Neural cell (in vitro differentiated cells): ENCODE measurements around the gene CPNE6. TPM values are rescaled to one million over a fixed set of nuclear protein-coding genes. Genes with fewer than 3 reads are reported as not detected.

ENCODE experiments used
- H2AFZ ChIP-seq: fragments of 200-600, 300-800 bp; sonication (generic), shearing (Covaris generic); 2 replicates; pipeline ENCODE4 v1.6.0; 2014; ENCODE audit warnings: low read depth, mild to moderate bottlenecking, antibody characterized with exemption, low read length, moderate library complexity
- H3F3A ChIP-seq: fragments of 200-600 bp; shearing (Covaris generic); 2 replicates; pipeline ENCODE4 v1.6.1; 2016; ENCODE audit warnings: mild to moderate bottlenecking, moderate library complexity, mixed read lengths, antibody characterized with exemption, low read length; ENCODE audit not compliant: insufficient read depth, poor library complexity, severe bottlenecking
- H3K27ac ChIP-seq: fragments of 200-600, 300-800 bp; sonication (generic), shearing (Covaris generic); 2 replicates; pipeline ENCODE4 v1.5.1; 2014; ENCODE audit warnings: mild to moderate bottlenecking, low read length, moderate library complexity
- H3K27me3 ChIP-seq: fragments of 300-800, 200-600 bp; sonication (generic), shearing (Covaris generic); 2 replicates; pipeline ENCODE4 v1.6.0; 2014; ENCODE audit warnings: mild to moderate bottlenecking, low read depth, low read length, moderate library complexity; ENCODE audit not compliant: insufficient read depth
- H3K36me3 ChIP-seq: fragments of 300-800, 200-600 bp; sonication (generic), shearing (Covaris generic); 2 replicates; pipeline ENCODE4 v1.5.1; 2014; ENCODE audit warnings: mild to moderate bottlenecking, antibody characterized with exemption, low read length, moderate library complexity; ENCODE audit not compliant: insufficient read depth
- H3K4me2 ChIP-seq: fragments of 300-800, 200-600 bp; sonication (generic), shearing (Covaris generic); 2 replicates; pipeline ENCODE4 v1.6.0; 2014; ENCODE audit warnings: mild to moderate bottlenecking, low read length
- H3K4me3 ChIP-seq: fragments of 300-800, 200-600 bp; sonication (generic), shearing (Covaris generic); 2 replicates; pipeline ENCODE4 v1.5.1; 2014; ENCODE audit warnings: mild to moderate bottlenecking, low read length, moderate library complexity
- H3K79me2 ChIP-seq: fragments of 200-600 bp; shearing (Covaris generic); replicated peaks from 2 replicates; pipeline ENCODE4 v1.6.0; 2014; ENCODE audit warnings: mild to moderate bottlenecking, low read length, moderate library complexity; ENCODE audit not compliant: insufficient read depth
- H3K9ac ChIP-seq: fragments of 300-800, 200-600 bp; sonication (generic), shearing (Covaris generic); 2 replicates; pipeline ENCODE4 v1.6.1; 2016; ENCODE audit warnings: mild to moderate bottlenecking, low read length, mixed read lengths
- H3K9me2 ChIP-seq: fragments of 200-600 bp; shearing (Covaris generic); 2 replicates; pipeline ENCODE4 v1.6.1; 2016; ENCODE audit warnings: mild to moderate bottlenecking, low read length, mixed read lengths; ENCODE audit not compliant: insufficient read depth
- H3K9me3 ChIP-seq: fragments of 200-600, 300-800 bp; sonication (generic), shearing (Covaris generic); 2 replicates; pipeline ENCODE4 v1.6.1; 2016; ENCODE audit warnings: mild to moderate bottlenecking, mixed run types, low read length, moderate library complexity, mixed read lengths
- H4K20me1 ChIP-seq: fragments of 200-600 bp; shearing (Covaris generic); 2 replicates; pipeline ENCODE4 v1.6.1; 2016; ENCODE audit warnings: mild to moderate bottlenecking, mixed run types; ENCODE audit not compliant: insufficient read depth
- CTCF ChIP-seq: fragments of 450-650 bp; IDR thresholded peaks from 2 replicates; pipeline ENCODE4 v1.5.1; 2014; ENCODE audit warnings: antibody characterized with exemption, mild to moderate bottlenecking, moderate library complexity; ENCODE audit not compliant: poor library complexity, severe bottlenecking
- EP300 ChIP-seq: fragments of 450-650 bp; conservative IDR thresholded peaks from 2 replicates; pipeline ENCODE4 v1.6.1; 2014; ENCODE audit warnings: antibody characterized with exemption, mild to moderate bottlenecking, moderate library complexity; ENCODE audit not compliant: poor library complexity, severe bottlenecking
- EZH2 ChIP-seq: fragments of 200-600, 300-800 bp; shearing (Covaris generic), sonication (generic); IDR thresholded peaks from 2 replicates; pipeline ENCODE4 v1.6.1; 2014; ENCODE audit warnings: antibody characterized with exemption, low read length, borderline replicate concordance, mild to moderate bottlenecking; ENCODE audit not compliant: insufficient read depth, poor library complexity, severe bottlenecking
- MXI1 ChIP-seq: fragments of 450-650 bp; conservative IDR thresholded peaks from 2 replicates; pipeline ENCODE4 v1.6.1; 2014; ENCODE audit warnings: antibody characterized with exemption, mild to moderate bottlenecking; ENCODE audit not compliant: poor library complexity, severe bottlenecking
- POLR2AphosphoS5 ChIP-seq: IDR thresholded peaks from 2 replicates; pipeline ENCODE4 v1.6.1; 2012
- RAD21 ChIP-seq: fragments of 450-650 bp; conservative IDR thresholded peaks from 2 replicates; pipeline ENCODE4 v1.6.1; 2014; ENCODE audit warnings: antibody characterized with exemption, mild to moderate bottlenecking, moderate library complexity
- REST ChIP-seq: IDR thresholded peaks from 2 replicates; pipeline ENCODE4 v1.6.1; 2012; ENCODE audit warnings: borderline replicate concordance
- SMC3 ChIP-seq: fragments of 450-650 bp; conservative IDR thresholded peaks from 2 replicates; pipeline ENCODE4 v1.6.1; 2014; ENCODE audit warnings: antibody characterized with exemption, mild to moderate bottlenecking, moderate library complexity; ENCODE audit not compliant: poor library complexity
- TAF1 ChIP-seq: IDR thresholded peaks from 2 replicates; pipeline ENCODE4 v1.6.1; 2012; ENCODE audit warnings: low read depth
- polyA plus RNA-seq: library from polyadenylated mRNA; depleted of rRNA; stranded (reverse); fragments of >200 nt; gene quantifications from 2 replicates; pipeline ENCODE4 v1.2.3, GENCODE V29; 2014

The CPNE6 gene
- polyA plus RNA-seq, 1 donor from 2014 or later: 4.1 TPM

DNA sequence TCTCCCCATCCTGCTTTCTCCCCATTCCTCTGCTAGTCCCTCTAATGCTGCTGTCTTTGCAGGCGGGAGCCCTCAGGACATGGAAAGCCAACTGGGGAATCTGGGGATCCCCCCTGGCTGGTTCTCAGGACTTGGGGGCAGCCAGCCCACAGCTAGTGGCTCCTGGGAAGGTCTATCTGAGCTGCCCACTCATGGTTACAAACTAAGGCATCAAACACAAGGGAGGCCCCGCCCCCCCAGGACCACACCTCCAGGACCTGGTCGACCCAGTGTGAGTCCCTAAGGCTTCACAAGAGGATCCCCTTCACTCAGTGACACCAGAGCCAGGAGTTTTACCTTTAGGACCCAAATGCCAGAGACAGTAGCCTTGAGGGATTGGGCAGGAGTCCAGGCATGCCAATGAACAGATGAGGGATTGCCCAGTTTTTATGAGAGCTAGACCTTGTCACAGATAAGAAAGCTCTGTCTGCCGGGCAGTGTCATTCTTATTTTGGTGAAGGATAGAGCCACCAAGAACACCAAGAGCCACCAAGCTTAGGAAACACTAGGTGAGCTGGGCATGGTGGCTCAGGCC is 8.0 kb upstream of the CPNE6 start:
- Histone ChIP-seq H4K20me1 (no peaks in the 10 kb centered on the region), H3K9me3 (no peaks in the 10 kb centered on the region), H3F3A (no peaks in the 10 kb centered on the region), H2AFZ (no peak overlapping the region), H3K9ac (no peak overlapping the region), H3K79me2 (no peaks in the 10 kb centered on the region), H3K36me3 (no peaks in the 10 kb centered on the region), H3K4me2 (no peak overlapping the region), H3K4me3 (no peak overlapping the region), H3K27me3 (no peaks in the 10 kb centered on the region), H3K27ac (no peak overlapping the region), H3K9me2 (no peaks in the 10 kb centered on the region)
- no peak for TF ChIP-seq TAF1

DNA sequence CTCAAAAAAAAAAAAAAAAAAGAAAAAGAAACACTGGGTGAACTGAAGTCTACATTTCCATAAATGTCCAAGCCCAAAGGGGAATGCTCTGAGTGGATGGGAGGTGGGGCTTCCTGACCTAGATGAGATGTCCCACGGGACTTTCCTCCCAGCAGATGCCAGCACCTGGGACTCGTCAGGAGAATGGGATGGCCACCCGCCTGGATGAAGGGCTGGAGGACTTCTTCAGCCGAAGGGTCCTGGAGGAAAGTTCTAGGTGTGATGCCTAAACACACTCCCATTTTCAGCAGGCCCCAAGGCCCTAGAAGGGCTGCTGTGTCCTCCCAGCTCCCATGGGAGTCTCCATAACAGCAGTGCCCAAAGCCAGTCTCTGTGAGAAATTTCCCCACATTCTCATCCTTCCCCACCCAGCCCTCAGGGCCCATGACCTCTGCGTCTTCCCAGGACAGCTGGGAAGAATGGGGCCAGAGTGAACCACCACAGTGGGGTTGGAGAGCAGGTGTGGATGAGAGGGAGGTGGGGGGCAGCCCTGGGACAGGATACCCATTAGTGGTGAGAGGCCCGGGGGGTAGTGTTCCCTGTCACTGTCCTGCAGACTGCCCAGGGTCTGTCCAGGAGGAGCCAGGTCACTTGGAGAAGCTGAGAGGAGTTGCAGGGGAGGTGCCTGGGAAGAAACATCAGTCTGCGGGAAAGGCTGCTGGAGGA is 7.1 kb upstream of the CPNE6 start:
- no peak overlapping the region for H3K27ac ChIP-seq
- H3F3A ChIP-seq: no peaks in the 10 kb centered on the region
- H3K79me2 ChIP-seq: no peaks in the 10 kb centered on the region
- H3K9me3 ChIP-seq: no peaks in the 10 kb centered on the region
- H3K9me2 ChIP-seq: no peaks in the 10 kb centered on the region
- no peaks in the 10 kb centered on the region for H4K20me1 ChIP-seq
- no peak overlapping the region for H3K9ac ChIP-seq
- no peak overlapping the region for H2AFZ ChIP-seq
- H3K4me2 ChIP-seq: no peak overlapping the region
- H3K4me3 ChIP-seq: no peak overlapping the region
- no peaks in the 10 kb centered on the region for H3K36me3 ChIP-seq
- no peaks in the 10 kb centered on the region for H3K27me3 ChIP-seq
- TF ChIP-seq REST (no peak), POLR2AphosphoS5 (no peak), TAF1 (no peak), MXI1 (no peak), CTCF (no peak), EZH2 (no peak), SMC3 (no peak), RAD21 (no peak), EP300 (no peak)
